Fibroblast of lung (primary cell): Measurements from ENCODE around the gene GON4L. TPM values are rescaled to one million over a fixed set of nuclear protein-coding genes. Genes with fewer than 3 reads are reported as not detected.

Source experiments
- DNase-seq, 2 donors: peaks; one replicate each; pipeline versions ENCODE4 v3.0.0 to v3.0.0-alpha.2; 2010; ENCODE audit warnings: low read depth in 2 of 2
- H2AFZ ChIP-seq: 2 replicates; pipeline ENCODE4 v1.5.1; 2012; ENCODE audit warnings: low read length, control low read depth, inconsistent platforms
- H3K27ac ChIP-seq: 2 replicates; pipeline ENCODE4 v1.5.1; 2011; ENCODE audit warnings: low read length, control low read depth; ENCODE audit not compliant: insufficient read depth
- H3K27me3 ChIP-seq: 2 replicates; pipeline ENCODE4 v1.5.1; 2011; ENCODE audit warnings: mild to moderate bottlenecking, low read length; ENCODE audit not compliant: control insufficient read depth, insufficient read depth
- H3K36me3 ChIP-seq: 2 replicates; pipeline ENCODE4 v1.5.1; 2011; ENCODE audit warnings: low read length; ENCODE audit not compliant: control insufficient read depth, insufficient read depth
- H3K4me1 ChIP-seq: 2 replicates; pipeline ENCODE4 v1.5.1; 2011; ENCODE audit warnings: low read length; ENCODE audit not compliant: control insufficient read depth, insufficient read depth; ENCODE audit errors: extremely low read depth
- H3K4me2 ChIP-seq: 2 replicates; pipeline ENCODE4 v1.5.1; 2011; ENCODE audit warnings: low read length, control low read depth; ENCODE audit not compliant: insufficient read depth; ENCODE audit errors: extremely low read depth
- H3K4me3 ChIP-seq, 4 experiments: fragments of 200-600 bp in 1 of 4; sonication (generic) in 1 of 4; replicated peaks in 1 of 4; 2 replicates each; pipeline ENCODE4 v1.5.1; 2011 to 2016; ENCODE audit warnings: low read length in 4 of 4, low read depth in 3 of 4, mild to moderate bottlenecking in 3 of 4, control low read depth in 2 of 4, inconsistent platforms in 1 of 4, mixed read lengths in 1 of 4; ENCODE audit not compliant: insufficient read depth in 1 of 4; ENCODE audit errors: control extremely low read depth in 1 of 4
- H3K79me2 ChIP-seq: 2 replicates; pipeline ENCODE4 v1.5.1; 2012; ENCODE audit warnings: mild to moderate bottlenecking, low read length, inconsistent platforms; ENCODE audit not compliant: control insufficient read depth, insufficient read depth
- H3K9ac ChIP-seq: 2 replicates; pipeline ENCODE4 v1.5.1; 2011; ENCODE audit warnings: mild to moderate bottlenecking, low read length, control low read depth; ENCODE audit not compliant: insufficient read depth
- H3K9me3 ChIP-seq: 2 replicates; pipeline ENCODE4 v1.5.1; 2012; ENCODE audit warnings: low read depth, low read length; ENCODE audit not compliant: control insufficient read depth, insufficient read depth
- H4K20me1 ChIP-seq: 2 replicates; pipeline ENCODE4 v1.5.1; 2011; ENCODE audit warnings: low read length; ENCODE audit not compliant: control insufficient read depth, insufficient read depth; ENCODE audit errors: extremely low read depth
- EZH2 ChIP-seq: IDR thresholded peaks from 2 replicates; pipeline ENCODE4 v1.5.1; 2012; ENCODE audit warnings: low read length, control low read depth, mild to moderate bottlenecking; ENCODE audit errors: missing control alignments
- polyA minus RNA-seq: library from RNA; depleted of rRNA, polyadenylated mRNA; stranded (reverse); fragments of >200 nt; gene quantifications from 2 replicates; pipeline ENCODE4 v1.2.3, GENCODE V29; 2011; ENCODE audit warnings: low replicate concordance
- polyA plus RNA-seq, 2 donors: library from polyadenylated mRNA; depleted of rRNA in 1 of 2; stranded (reverse) in 1 of 2; unstranded in 1 of 2; fragments of >200 nt; gene quantifications; 2 replicates each; pipeline ENCODE4 v1.2.1, GENCODE V29; 2011 to 2012; ENCODE audit warnings: missing spikeins in 1 of 2
- total RNA-seq: library from RNA; depleted of rRNA; stranded (reverse); fragments of >200 nt; gene quantifications from 2 replicates; pipeline ENCODE4 v1.2.1, GENCODE V29; 2014
- TF ChIP-seq, protein P1 (sequence below), 2 donors: IDR thresholded peaks in 1 of 2; conservative IDR thresholded peaks in 1 of 2; 1 replicate in 1 of 2; 2 replicates in 1 of 2; pipeline ENCODE4 v1.5.1; 2011 to 2012; ENCODE audit warnings: low read length in 2 of 2, control low read depth in 1 of 2, inconsistent platforms in 1 of 2, low read depth in 1 of 2, mild to moderate bottlenecking in 1 of 2

GON4L gene, protein sequence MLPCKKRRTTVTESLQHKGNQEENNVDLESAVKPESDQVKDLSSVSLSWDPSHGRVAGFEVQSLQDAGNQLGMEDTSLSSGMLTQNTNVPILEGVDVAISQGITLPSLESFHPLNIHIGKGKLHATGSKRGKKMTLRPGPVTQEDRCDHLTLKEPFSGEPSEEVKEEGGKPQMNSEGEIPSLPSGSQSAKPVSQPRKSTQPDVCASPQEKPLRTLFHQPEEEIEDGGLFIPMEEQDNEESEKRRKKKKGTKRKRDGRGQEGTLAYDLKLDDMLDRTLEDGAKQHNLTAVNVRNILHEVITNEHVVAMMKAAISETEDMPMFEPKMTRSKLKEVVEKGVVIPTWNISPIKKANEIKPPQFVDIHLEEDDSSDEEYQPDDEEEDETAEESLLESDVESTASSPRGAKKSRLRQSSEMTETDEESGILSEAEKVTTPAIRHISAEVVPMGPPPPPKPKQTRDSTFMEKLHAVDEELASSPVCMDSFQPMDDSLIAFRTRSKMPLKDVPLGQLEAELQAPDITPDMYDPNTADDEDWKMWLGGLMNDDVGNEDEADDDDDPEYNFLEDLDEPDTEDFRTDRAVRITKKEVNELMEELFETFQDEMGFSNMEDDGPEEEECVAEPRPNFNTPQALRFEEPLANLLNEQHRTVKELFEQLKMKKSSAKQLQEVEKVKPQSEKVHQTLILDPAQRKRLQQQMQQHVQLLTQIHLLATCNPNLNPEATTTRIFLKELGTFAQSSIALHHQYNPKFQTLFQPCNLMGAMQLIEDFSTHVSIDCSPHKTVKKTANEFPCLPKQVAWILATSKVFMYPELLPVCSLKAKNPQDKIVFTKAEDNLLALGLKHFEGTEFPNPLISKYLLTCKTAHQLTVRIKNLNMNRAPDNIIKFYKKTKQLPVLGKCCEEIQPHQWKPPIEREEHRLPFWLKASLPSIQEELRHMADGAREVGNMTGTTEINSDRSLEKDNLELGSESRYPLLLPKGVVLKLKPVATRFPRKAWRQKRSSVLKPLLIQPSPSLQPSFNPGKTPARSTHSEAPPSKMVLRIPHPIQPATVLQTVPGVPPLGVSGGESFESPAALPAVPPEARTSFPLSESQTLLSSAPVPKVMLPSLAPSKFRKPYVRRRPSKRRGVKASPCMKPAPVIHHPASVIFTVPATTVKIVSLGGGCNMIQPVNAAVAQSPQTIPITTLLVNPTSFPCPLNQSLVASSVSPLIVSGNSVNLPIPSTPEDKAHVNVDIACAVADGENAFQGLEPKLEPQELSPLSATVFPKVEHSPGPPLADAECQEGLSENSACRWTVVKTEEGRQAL (N-terminal part only)
- total RNA-seq (22.1 and 30.9 TPM in 2 replicates), polyA plus RNA-seq (20.2 and 20.3 TPM in 2 replicates), polyA minus RNA-seq (59.1 and 61.6 TPM in 2 replicates)
- 13.5 and 14.9 TPM in 2 replicates for polyA plus RNA-seq (2012)

DNA sequence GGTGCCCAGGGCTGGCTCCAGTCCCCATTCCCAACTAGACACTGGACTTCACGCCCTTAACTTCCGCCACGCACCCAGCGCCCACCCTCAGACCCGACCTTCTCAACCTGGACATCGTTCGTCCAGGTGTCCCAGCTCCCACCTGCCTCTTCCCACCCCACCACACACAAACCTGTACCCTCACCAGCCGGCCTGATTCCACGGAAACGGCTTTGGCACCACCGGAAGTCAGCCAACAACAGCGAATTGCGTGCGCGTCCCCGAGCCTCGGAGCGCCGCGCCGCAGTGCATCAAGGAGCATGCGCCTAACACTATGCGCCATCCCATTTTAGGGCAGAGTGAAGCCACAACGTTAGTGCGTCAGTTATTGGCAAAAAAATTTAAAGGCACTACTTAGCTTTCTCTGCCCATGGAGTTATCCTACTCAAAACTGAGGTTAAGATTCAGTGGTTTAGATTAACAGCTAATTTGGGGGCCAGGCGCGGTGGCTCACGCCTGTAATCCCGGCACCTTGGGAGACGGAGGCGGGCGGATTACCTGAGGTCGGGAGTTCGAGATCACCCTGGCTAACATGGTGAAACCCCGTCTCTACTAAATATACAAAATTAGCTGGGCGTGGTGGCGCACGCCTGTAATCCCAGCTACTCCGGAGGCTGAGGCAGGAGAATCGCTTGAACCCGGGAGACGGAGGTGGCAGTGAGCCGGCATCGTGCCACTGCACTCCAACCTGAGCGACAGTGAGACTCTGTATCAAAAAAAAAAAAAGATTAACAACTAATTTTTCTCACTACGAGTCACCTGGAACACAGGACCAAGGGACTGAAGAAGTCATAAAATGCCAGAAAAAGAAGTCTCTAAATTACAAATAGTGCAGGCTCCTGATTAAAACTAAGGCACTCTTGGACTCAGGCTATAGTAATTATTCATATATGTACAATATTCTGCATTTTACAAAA lies at the start of gene GON4L:
TSS of gene GON4L (minus strand) at position 240 of the 956 bp plus-strand sequence. CDS start 3,434 bp downstream, outside the sequence.
- Histone ChIP-seq H3K36me3 (peaks cover 9% of the 10 kb centered on the region), H4K20me1 (no peaks in the 10 kb centered on the region), H3K79me2 (peaks cover 32% of the 10 kb centered on the region), H3K27me3 (no peaks in the 10 kb centered on the region), H3K4me2 (peak within 1 kb of the TSS; percentile 73), H3K27ac (peak within 1 kb of the TSS; percentile 80), H3K9me3 (no peaks in the 10 kb centered on the region), H2AFZ (peak within 1 kb of the TSS; percentile 87), H3K4me1 (peaks cover 2% of the 10 kb centered on the region), H3K4me3 (peak within 1 kb of the TSS; percentile 60 to 94 (median 74)), H3K9ac (peak within 1 kb of the TSS; percentile 69)
- DNase-seq, result peak; percentile 89 to 93
- TF ChIP-seq, protein P1, sequence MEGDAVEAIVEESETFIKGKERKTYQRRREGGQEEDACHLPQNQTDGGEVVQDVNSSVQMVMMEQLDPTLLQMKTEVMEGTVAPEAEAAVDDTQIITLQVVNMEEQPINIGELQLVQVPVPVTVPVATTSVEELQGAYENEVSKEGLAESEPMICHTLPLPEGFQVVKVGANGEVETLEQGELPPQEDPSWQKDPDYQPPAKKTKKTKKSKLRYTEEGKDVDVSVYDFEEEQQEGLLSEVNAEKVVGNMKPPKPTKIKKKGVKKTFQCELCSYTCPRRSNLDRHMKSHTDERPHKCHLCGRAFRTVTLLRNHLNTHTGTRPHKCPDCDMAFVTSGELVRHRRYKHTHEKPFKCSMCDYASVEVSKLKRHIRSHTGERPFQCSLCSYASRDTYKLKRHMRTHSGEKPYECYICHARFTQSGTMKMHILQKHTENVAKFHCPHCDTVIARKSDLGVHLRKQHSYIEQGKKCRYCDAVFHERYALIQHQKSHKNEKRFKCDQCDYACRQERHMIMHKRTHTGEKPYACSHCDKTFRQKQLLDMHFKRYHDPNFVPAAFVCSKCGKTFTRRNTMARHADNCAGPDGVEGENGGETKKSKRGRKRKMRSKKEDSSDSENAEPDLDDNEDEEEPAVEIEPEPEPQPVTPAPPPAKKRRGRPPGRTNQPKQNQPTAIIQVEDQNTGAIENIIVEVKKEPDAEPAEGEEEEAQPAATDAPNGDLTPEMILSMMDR (conservative IDR thresholded peaks at IDR 0.05 in 1 of 2, IDR thresholded peaks at IDR 0.05 in 1 of 2; ENCODE audit: low read depth in 1 of 2, low read length in 2 of 2), result no peak
- TF ChIP-seq EZH2, result no peak

DNA sequence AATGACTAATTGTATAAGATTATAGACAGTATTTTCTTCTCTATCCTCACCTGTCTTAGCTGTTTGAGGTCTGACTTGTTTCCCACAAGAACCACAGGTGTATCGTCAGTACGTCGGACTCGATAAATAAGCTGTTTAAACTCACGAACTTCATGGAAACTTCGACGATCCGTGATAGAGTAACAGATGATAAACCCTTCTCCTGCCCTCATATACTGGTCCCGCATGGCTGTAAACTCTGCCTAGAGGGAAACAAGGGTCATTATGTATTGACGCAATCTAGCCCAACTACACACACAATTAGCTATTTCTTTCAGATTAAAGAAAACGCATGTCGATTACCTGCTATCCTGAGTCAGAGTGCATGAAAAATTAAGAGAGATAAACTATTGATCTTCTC lies 47.2 kb upstream of the GON4L start:
- no peak for DNase-seq
- Histone ChIP-seq H3K4me3 (no peak overlapping the region), H3K4me2 (no peak overlapping the region), H2AFZ (no peak overlapping the region), H3K9me3 (no peaks in the 10 kb centered on the region), H3K36me3 (peaks cover 19% of the 10 kb centered on the region), H3K79me2 (peaks cover 7% of the 10 kb centered on the region), H3K27ac (no peak overlapping the region), H3K9ac (no peak overlapping the region), H3K27me3 (no peaks in the 10 kb centered on the region), H4K20me1 (no peaks in the 10 kb centered on the region), H3K4me1 (no peaks in the 10 kb centered on the region)
- TF ChIP-seq, protein P1 (conservative IDR thresholded peaks at IDR 0.05 in 1 of 2, IDR thresholded peaks at IDR 0.05 in 1 of 2; ENCODE audit: low read depth in 1 of 2, low read length in 2 of 2), result no peak
- no peak for TF ChIP-seq EZH2
